Stimulated activated CD8-positive, alpha-beta memory T cell treated with anti-CD3 and anti-CD28 coated beads, Interleukin-4, amount 100 ng/mL, for 48 hours (primary cell): Measurements from ENCODE around the gene CHURC1.

Experiments used
- DNase-seq: peaks from one replicate; pipeline ENCODE4 v3.0.0-alpha.2; 2020

The CHURC1 gene

GRCh38 chr14:64914237-64915028 is at the start of gene CHURC1:
Gene CHURC1 (plus strand): TSS chr14:64914455. CDS start chr14:64914496, 41 bp downstream.
- DNase-seq = peak; percentile 98

- no peak for DNase-seq
Measured at GRCh38 chr14:64865109-64865508, 49.1 kb upstream of the CHURC1 start.

GRCh38 chr14:64865992-64866391 is 48.3 kb upstream of the CHURC1 start:
- DNase-seq = no peak

GRCh38 chr14:64867182-64867581 is 47.1 kb upstream of the CHURC1 start:
- no peak for DNase-seq

- no peak for DNase-seq
Measured at GRCh38 chr14:64868379-64868778, 45.9 kb upstream of the CHURC1 start.

- no peak for DNase-seq
Measured at GRCh38 chr14:64868841-64869240, 45.4 kb upstream of the CHURC1 start.

- no peak for DNase-seq
Measured at GRCh38 chr14:64870160-64870559, 44.1 kb upstream of the CHURC1 start.

- DNase-seq = no peak
Measured at GRCh38 chr14:64871344-64871743, 42.9 kb upstream of the CHURC1 start.

GRCh38 chr14:64873506-64874219 is 40.6 kb upstream of the CHURC1 start:
- DNase-seq = no peak

GRCh38 chr14:64875350-64875749 is 38.9 kb upstream of the CHURC1 start:
- DNase-seq = no peak

- DNase-seq = no peak
Measured at GRCh38 chr14:64877846-64878245, 36.4 kb upstream of the CHURC1 start.

GRCh38 chr14:64878837-64879634 is 35.2 kb upstream of the CHURC1 start:
- DNase-seq = no peak

- DNase-seq = peak; percentile 75
Measured at GRCh38 chr14:64879635-64880220, 34.5 kb upstream of the CHURC1 start, which contains the start of gene SPTB. Gene SPTB (minus strand): TSS chr14:64879907. CDS start chr14:64823094, 56,813 bp downstream.

- peak; percentile 77 for DNase-seq
Measured at GRCh38 chr14:64880221-64881121, 33.8 kb upstream of the CHURC1 start.

- no peak for DNase-seq
Measured at GRCh38 chr14:64885559-64885958, 28.7 kb upstream of the CHURC1 start.

GRCh38 chr14:64889352-64889751 is 24.9 kb upstream of the CHURC1 start:
- DNase-seq = no peak

- DNase-seq = no peak
Measured at GRCh38 chr14:64891173-64891838, 22.9 kb upstream of the CHURC1 start.

- no peak for DNase-seq
Measured at GRCh38 chr14:64891839-64892375, 22.3 kb upstream of the CHURC1 start.

- no peak for DNase-seq
Measured at GRCh38 chr14:64899958-64900357, 14.3 kb upstream of the CHURC1 start.

- no peak for DNase-seq
Measured at GRCh38 chr14:64906022-64906421, 8.2 kb upstream of the CHURC1 start.
